ENCODE results near the gene CMPK1. TPM values are rescaled to one million over a fixed set of nuclear protein-coding genes. Genes with fewer than 3 reads are reported as not detected.

CMPK1 gene
- total and polyA plus RNA-seq, 2 donors (not counting 1 experiment from before 2014, with no cell fraction given) = 65.1 to 87.4 TPM

DNA sequence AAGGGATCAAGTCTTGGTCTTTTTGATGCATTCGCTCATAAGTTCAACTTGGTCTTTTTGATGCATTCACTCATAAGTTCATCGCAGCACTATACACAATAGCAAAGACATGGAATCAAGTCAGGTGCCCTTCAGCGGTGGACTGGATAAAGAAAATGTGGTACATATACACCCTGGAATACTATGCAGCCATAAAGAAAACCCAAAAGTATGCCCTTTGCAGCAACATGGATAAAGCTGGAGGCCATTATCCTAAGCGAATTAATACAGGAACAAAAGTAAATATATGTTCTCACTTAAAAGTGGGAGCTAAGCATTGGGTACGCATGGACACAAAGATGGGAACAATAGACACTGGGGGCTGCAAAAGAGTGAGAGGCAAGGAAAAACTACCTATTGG is 52.7 kb downstream of the CMPK1 start:
- H3K27me3 ChIP-seq (ENCODE audit: control insufficient read depth, insufficient read depth, low read length) = no peaks in the 10 kb centered on the region
- H3K4me2 ChIP-seq (ENCODE audit: extremely low read depth, insufficient read depth, low read length) = no peak overlapping the region
- H3K79me2 ChIP-seq (ENCODE audit: control insufficient read depth, insufficient read depth, low read length) = no peaks in the 10 kb centered on the region
- no peak for TF ChIP-seq EZH2 (IDR thresholded peaks at IDR 0.05; ENCODE audit: low read length, missing control alignments)
- TF ChIP-seq, protein P1, sequence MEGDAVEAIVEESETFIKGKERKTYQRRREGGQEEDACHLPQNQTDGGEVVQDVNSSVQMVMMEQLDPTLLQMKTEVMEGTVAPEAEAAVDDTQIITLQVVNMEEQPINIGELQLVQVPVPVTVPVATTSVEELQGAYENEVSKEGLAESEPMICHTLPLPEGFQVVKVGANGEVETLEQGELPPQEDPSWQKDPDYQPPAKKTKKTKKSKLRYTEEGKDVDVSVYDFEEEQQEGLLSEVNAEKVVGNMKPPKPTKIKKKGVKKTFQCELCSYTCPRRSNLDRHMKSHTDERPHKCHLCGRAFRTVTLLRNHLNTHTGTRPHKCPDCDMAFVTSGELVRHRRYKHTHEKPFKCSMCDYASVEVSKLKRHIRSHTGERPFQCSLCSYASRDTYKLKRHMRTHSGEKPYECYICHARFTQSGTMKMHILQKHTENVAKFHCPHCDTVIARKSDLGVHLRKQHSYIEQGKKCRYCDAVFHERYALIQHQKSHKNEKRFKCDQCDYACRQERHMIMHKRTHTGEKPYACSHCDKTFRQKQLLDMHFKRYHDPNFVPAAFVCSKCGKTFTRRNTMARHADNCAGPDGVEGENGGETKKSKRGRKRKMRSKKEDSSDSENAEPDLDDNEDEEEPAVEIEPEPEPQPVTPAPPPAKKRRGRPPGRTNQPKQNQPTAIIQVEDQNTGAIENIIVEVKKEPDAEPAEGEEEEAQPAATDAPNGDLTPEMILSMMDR (conservative IDR thresholded peaks at IDR 0.05 in 1 of 2, IDR thresholded peaks at IDR 0.05 in 1 of 2; ENCODE audit: low read depth in 1 of 2, low read length in 2 of 2) = no peak
- no peaks in the 10 kb centered on the region for H3K9me3 ChIP-seq (ENCODE audit: control insufficient read depth, insufficient read depth, low read depth, low read length)
- H3K9ac ChIP-seq (ENCODE audit: insufficient read depth, low read length) = no peak overlapping the region
- H2AFZ ChIP-seq (ENCODE audit: low read length) = no peak overlapping the region
- no peak overlapping the region for H3K4me3 ChIP-seq (replicated peaks in 1 of 4; ENCODE audit: control extremely low read depth in 1 of 4, insufficient read depth in 1 of 4, low read depth in 3 of 4, low read length in 4 of 4)
- H4K20me1 ChIP-seq (ENCODE audit: control insufficient read depth, extremely low read depth, insufficient read depth, low read length) = no peaks in the 10 kb centered on the region
- DNase-seq (ENCODE audit: low read depth in 2 of 2) = no peak
- no peaks in the 10 kb centered on the region for H3K4me1 ChIP-seq (ENCODE audit: control insufficient read depth, extremely low read depth, insufficient read depth, low read length)
- no peaks in the 10 kb centered on the region for H3K36me3 ChIP-seq (ENCODE audit: control insufficient read depth, insufficient read depth, low read length)
- no peak overlapping the region for H3K27ac ChIP-seq (ENCODE audit: insufficient read depth, low read length)

DNA sequence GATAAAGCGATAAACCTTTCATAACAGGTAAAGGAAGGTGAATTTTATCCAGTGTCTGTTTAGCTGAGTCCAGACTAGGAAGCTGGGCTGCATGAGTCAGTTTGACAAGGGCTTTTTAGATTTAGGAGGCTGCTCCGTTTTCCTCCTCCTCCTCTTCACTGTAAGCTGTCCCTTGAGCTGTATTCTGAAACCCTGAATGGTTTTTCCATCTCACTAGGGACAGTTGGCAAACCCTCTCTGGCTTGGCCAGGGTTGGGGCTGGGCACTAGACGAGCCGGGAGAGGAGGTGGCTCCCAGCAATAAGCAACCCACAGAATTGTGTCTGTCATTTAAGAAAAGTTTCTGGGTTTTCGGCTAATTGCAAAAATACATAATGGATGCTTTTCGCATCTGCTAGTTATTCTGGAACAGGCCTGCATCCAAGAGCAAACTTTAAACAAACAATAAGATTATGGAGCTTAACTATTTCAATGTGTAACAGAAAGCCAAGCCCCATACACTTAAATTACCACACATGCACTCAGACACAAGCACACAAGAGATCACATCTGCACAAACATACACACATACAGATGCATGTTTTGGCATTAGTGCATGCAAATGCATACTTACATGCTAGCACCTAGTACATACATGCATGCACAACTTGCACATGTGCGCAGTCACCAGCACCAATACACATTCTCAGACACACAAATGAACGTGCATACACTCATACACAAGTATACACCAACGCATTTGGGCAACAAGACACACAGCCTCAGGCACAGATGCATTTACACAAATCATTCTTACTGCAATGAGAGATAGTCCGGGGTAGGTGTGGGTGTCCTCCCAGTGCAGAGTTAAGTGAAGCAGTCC is 54.7 kb downstream of the CMPK1 start:
- Histone ChIP-seq H3K27me3 (ENCODE audit: control insufficient read depth, insufficient read depth, low read length) (no peaks in the 10 kb centered on the region), H3K4me2 (ENCODE audit: extremely low read depth, insufficient read depth, low read length) (peak overlapping the region; percentile 1), H3K9me3 (ENCODE audit: control insufficient read depth, insufficient read depth, low read depth, low read length) (no peaks in the 10 kb centered on the region), H4K20me1 (ENCODE audit: control insufficient read depth, extremely low read depth, insufficient read depth, low read length) (no peaks in the 10 kb centered on the region), H3K27ac (ENCODE audit: insufficient read depth, low read length) (no peak overlapping the region), H3K36me3 (ENCODE audit: control insufficient read depth, insufficient read depth, low read length) (no peaks in the 10 kb centered on the region), H3K4me3 (replicated peaks in 1 of 4; ENCODE audit: control extremely low read depth in 1 of 4, insufficient read depth in 1 of 4, low read depth in 3 of 4, low read length in 4 of 4) (peak overlapping the region in 1 of 4 experiments; percentile 22), H2AFZ (ENCODE audit: low read length) (no peak overlapping the region), H3K9ac (ENCODE audit: insufficient read depth, low read length) (no peak overlapping the region), H3K4me1 (ENCODE audit: control insufficient read depth, extremely low read depth, insufficient read depth, low read length) (no peaks in the 10 kb centered on the region), H3K79me2 (ENCODE audit: control insufficient read depth, insufficient read depth, low read length) (no peaks in the 10 kb centered on the region)
- DNase-seq (ENCODE audit: low read depth in 2 of 2) = peak in 1 of 2 donors; percentile 23
- no peak for TF ChIP-seq EZH2 (IDR thresholded peaks at IDR 0.05; ENCODE audit: low read length, missing control alignments)
- TF ChIP-seq, protein P1 (conservative IDR thresholded peaks at IDR 0.05 in 1 of 2, IDR thresholded peaks at IDR 0.05 in 1 of 2; ENCODE audit: low read depth in 1 of 2, low read length in 2 of 2) = no peak

DNA sequence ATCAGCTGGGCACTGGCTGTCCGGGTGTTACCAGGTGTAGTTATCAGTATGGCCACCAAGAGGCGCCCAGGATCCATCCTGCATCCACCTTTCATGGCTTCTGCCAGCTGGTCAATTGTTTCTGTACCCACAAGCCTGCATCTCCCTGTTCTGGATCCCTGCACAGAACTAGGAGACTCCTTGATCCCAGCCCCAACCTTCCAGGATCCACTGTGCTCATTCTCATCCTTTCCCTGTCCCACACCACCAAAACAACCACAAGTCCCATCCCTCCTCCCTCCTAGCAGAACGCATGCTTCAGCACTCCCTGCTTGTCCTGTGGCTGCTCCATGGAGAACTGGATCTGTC is 55.3 kb downstream of the CMPK1 start:
- H4K20me1 ChIP-seq (ENCODE audit: control insufficient read depth, extremely low read depth, insufficient read depth, low read length) = no peaks in the 10 kb centered on the region
- no peak overlapping the region for H2AFZ ChIP-seq (ENCODE audit: low read length)
- H3K4me1 ChIP-seq (ENCODE audit: control insufficient read depth, extremely low read depth, insufficient read depth, low read length) = no peaks in the 10 kb centered on the region
- H3K9me3 ChIP-seq (ENCODE audit: control insufficient read depth, insufficient read depth, low read depth, low read length) = no peaks in the 10 kb centered on the region
- no peaks in the 10 kb centered on the region for H3K36me3 ChIP-seq (ENCODE audit: control insufficient read depth, insufficient read depth, low read length)
- no peak overlapping the region for H3K9ac ChIP-seq (ENCODE audit: insufficient read depth, low read length)
- H3K79me2 ChIP-seq (ENCODE audit: control insufficient read depth, insufficient read depth, low read length) = no peaks in the 10 kb centered on the region
- TF ChIP-seq, protein P1 (conservative IDR thresholded peaks at IDR 0.05 in 1 of 2, IDR thresholded peaks at IDR 0.05 in 1 of 2; ENCODE audit: low read depth in 1 of 2, low read length in 2 of 2) = peak; percentile 76 to 83
- TF ChIP-seq EZH2 (IDR thresholded peaks at IDR 0.05; ENCODE audit: low read length, missing control alignments) = no peak
- H3K27ac ChIP-seq (ENCODE audit: insufficient read depth, low read length) = no peak overlapping the region
- peak; percentile 43 to 57 for DNase-seq (ENCODE audit: low read depth in 2 of 2)
- no peak overlapping the region for H3K4me3 ChIP-seq (replicated peaks in 1 of 4; ENCODE audit: control extremely low read depth in 1 of 4, insufficient read depth in 1 of 4, low read depth in 3 of 4, low read length in 4 of 4)
- no peaks in the 10 kb centered on the region for H3K27me3 ChIP-seq (ENCODE audit: control insufficient read depth, insufficient read depth, low read length)
- no peak overlapping the region for H3K4me2 ChIP-seq (ENCODE audit: extremely low read depth, insufficient read depth, low read length)
